AG04450 (cell line): ENCODE results near the gene IL5. TPM values are rescaled to one million over a fixed set of nuclear protein-coding genes. Genes with fewer than 3 reads are reported as not detected.

Experiments used
- CTCF ChIA-PET: fragments of 300-600, 350-600 bp; formaldehyde crosslinking; extraction: SDS; loops from one replicate; lab custom pipeline; 2022; ENCODE audit warnings: antibody characterized with exemption, inconsistent platforms; lab: Charles Lee
- POLR2A ChIA-PET: fragments of 350-600 bp; formaldehyde crosslinking; extraction: SDS; loops from one replicate; lab custom pipeline; 2021; ENCODE audit warnings: antibody characterized with exemption, inconsistent platforms; lab: Yijun Ruan, JAX
- DNase-seq: peaks from one replicate; pipeline ENCODE4 v3.0.0-alpha.2; 2011; ENCODE audit warnings: low read depth, low spot score
- H3K27ac ChIP-seq: one replicate; pipeline ENCODE4 v1.5.1; 2012; ENCODE audit warnings: low read depth, low read length, control low read depth
- H3K27me3 ChIP-seq: one replicate; pipeline ENCODE4 v1.6.0; 2012; ENCODE audit warnings: low read length; ENCODE audit not compliant: control insufficient read depth, insufficient read depth
- H3K4me3 ChIP-seq: 2 replicates; pipeline ENCODE4 v1.5.1; 2011; ENCODE audit warnings: mild to moderate bottlenecking, low read depth, low read length, control low read depth
- H3K9me3 ChIP-seq: 2 replicates; pipeline ENCODE4 v1.5.1; 2012; ENCODE audit warnings: low read length; ENCODE audit not compliant: control insufficient read depth, insufficient read depth
- polyA plus RNA-seq: library from polyadenylated mRNA; depleted of rRNA; stranded (reverse); fragments of >200 nt; gene quantifications from 2 replicates; pipeline ENCODE4 v1.2.3, GENCODE V29; 2011; rRNA removed
- TF ChIP-seq, protein P1 (sequence below): IDR thresholded peaks from 2 replicates; pipeline ENCODE4 v1.5.1; 2011; ENCODE audit warnings: low read depth, low read length, control low read depth, inconsistent platforms

The IL5 gene
- polyA plus RNA-seq, 1 experiment = not detected

- no peak overlapping the region for H3K4me3 ChIP-seq
- TF ChIP-seq, protein P1, sequence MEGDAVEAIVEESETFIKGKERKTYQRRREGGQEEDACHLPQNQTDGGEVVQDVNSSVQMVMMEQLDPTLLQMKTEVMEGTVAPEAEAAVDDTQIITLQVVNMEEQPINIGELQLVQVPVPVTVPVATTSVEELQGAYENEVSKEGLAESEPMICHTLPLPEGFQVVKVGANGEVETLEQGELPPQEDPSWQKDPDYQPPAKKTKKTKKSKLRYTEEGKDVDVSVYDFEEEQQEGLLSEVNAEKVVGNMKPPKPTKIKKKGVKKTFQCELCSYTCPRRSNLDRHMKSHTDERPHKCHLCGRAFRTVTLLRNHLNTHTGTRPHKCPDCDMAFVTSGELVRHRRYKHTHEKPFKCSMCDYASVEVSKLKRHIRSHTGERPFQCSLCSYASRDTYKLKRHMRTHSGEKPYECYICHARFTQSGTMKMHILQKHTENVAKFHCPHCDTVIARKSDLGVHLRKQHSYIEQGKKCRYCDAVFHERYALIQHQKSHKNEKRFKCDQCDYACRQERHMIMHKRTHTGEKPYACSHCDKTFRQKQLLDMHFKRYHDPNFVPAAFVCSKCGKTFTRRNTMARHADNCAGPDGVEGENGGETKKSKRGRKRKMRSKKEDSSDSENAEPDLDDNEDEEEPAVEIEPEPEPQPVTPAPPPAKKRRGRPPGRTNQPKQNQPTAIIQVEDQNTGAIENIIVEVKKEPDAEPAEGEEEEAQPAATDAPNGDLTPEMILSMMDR = no peak
- no peaks in the 10 kb centered on the region; the same call in 1 of the 2 replicates for H3K9me3 ChIP-seq
- no peak overlapping the region for H3K27ac ChIP-seq
- ChIA-PET CTCF (interaction anchor here (1.0 to 2.0 kb wide), 4 partner anchors 8 to 82 kb away, joined by 3 to 6 read pairs (median 6); no protein-coding TSS in a partner anchor), POLR2A (no interaction called here)
- no peaks in the 10 kb centered on the region for H3K27me3 ChIP-seq
- DNase-seq = no peak
Observed at GRCh38 chr5:132493241-132493640, 50.1 kb downstream of the IL5 start.

DNA sequence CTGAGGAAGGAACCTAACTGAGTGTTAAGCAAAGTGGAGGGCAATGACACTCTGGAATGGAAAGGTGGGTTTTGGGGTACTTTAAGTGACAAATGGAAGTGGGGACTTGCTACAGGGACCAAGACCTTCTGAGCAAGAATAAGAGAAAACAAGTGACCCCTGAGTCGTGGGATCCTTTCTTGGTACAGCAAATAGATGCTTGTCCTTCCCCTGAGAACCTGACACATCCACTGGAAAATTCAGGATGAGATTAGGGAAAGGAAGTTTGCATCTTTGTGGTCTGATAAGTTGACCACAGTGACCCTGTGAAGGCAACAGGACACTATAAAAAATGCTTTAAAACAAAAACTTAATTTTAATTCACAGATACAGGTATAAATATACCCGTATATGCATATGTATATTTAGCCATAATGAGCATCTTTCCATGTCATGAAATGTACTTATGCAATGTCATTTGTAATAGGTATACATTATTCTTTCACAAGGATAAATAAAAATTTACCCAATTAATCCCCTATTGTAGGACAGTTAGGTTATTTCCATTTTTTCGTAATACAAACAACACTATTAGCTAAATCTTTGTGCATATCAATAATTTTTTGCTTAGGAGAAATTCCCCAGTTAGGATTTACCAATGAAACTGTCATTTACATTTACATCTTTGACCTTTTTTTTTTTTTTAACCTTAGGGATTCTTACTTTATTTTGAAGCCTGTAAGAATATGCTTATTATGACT, 50.8 kb downstream of the IL5 start:
- no peak overlapping the region for H3K27ac ChIP-seq
- H3K4me3 ChIP-seq = no peak overlapping the region
- POLR2A ChIA-PET = no interaction called here
- TF ChIP-seq, protein P1 = no peak
- no peak for DNase-seq
- CTCF ChIA-PET = interaction anchor here (1.0 to 2.0 kb wide), 3 partner anchors 9 to 81 kb away, joined by 6 read pairs; no protein-coding TSS in a partner anchor
- no peaks in the 10 kb centered on the region; the same call in 1 of the 2 replicates for H3K9me3 ChIP-seq
- no peaks in the 10 kb centered on the region for H3K27me3 ChIP-seq

Other genes with a start within 250 kb of the IL5 start
- gene SLC22A4, start 249.1 kb downstream of the IL5 start, polyA plus RNA-seq = 3.0 and 3.1 TPM in 2 replicates
- gene SLC22A5, start 173.8 kb downstream of the IL5 start, polyA plus RNA-seq = 6.9 TPM in 2 replicates
- 22.6 and 30.0 TPM in 2 replicates for gene IRF1, start 52.7 kb downstream of the IL5 start, polyA plus RNA-seq
- 17.6 and 25.3 TPM in 2 replicates for gene RAD50, start 13.5 kb upstream of the IL5 start, polyA plus RNA-seq
- gene IL13, start 114.7 kb upstream of the IL5 start, polyA plus RNA-seq = not detected in 2 replicates
- not detected in 2 replicates for gene IL4, start 130.5 kb upstream of the IL5 start, polyA plus RNA-seq
- 6.7 and 8.9 TPM in 2 replicates for gene KIF3A, start 194.0 kb upstream of the IL5 start, polyA plus RNA-seq
- not detected in 2 replicates for gene CCNI2, start 203.9 kb upstream of the IL5 start, polyA plus RNA-seq
- 62.4 and 70.0 TPM in 2 replicates for gene SEPTIN8, start 233.7 kb upstream of the IL5 start, polyA plus RNA-seq